GM18507 (cell line): ENCODE data around the gene CLCNKB.
"Not testable (repeated sequence)": the region's sequence is repeated elsewhere in the genome, so short reads cannot be mapped to it uniquely, and the experiment has no call there.

Source experiments
- DNase-seq: peaks from one replicate; pipeline ENCODE4 v3.0.0; 2011; ENCODE audit warnings: low read depth; ENCODE audit not compliant: insufficient read length; ENCODE audit errors: extremely low spot score
- FAIRE-seq: peaks from 2 replicates; lab custom pipeline; 2011; peaks lifted over from hg19 to GRCh38; lab: Jason Lieb, UNC

The CLCNKB gene

GRCh38 chr1:16014509-16015482 lies 28.8 kb upstream of the CLCNKB start:
- FAIRE-seq (no peak), DNase-seq (no peak)

DNA sequence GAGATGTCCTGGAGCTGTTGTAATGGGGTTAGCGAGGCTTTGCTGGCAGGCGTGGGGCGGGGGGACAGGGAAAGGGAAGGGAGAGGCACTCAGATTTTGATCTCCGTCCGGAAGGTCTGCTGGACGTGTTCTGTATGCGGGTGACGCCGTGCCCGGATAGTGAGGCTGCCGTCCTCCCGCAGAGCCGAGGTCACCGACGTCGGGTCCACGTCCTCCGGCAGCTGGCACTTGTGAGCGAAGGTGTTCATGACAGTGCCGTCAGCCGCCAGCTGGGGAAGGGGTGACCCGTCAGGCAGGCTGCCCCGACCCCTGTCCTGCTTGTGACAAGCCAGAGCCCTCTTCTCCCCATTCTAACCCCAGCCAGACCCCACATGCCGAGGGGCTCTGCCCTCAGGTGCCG lies 28.1 kb upstream of the CLCNKB start:
- DNase-seq (no peak), FAIRE-seq (no peak)

DNA sequence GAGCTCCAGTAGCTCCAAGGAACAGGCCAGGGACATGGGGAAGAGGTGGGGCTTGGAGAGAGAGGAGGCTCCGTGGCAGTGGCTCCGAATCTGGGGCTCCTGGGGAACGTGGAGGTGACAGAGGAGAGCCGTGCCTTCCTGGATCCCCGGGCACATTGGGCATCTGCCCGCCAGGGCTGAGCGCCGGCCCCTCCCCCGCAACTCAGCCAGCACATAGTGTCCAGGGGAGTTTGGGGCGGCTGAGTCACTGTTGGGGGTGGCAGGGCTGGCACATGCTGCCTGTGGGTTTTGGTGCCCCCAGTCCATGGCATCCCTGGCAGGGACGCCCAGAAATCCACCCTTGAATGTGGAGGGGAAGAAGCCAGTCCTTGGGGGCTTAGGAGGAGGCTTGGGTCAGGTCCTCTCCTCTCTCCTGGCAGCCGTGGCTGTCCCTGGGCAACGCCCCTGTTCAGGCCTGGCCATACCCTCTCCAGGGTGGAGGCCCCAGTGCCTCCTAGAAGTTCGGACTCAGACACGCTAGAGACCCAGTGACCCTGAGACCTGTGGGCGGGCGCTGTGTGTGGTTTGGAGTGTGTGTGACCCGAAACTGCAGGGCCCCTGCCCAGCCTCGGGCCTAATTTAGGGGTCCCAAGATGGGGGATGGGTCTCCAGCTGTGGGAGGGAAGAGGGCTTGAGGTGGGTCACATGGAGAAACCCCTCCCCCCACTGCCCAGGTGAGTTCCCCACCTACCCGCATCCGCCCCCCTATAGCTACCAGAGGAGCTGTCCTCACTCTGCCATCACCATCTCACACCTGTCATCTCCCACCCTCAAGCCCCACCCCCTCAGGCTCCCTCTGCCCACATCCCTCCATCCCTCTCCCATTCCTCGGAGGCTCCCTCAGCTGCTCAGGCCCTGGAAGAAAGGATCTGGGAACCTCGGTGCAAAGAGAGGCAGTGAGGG lies 27.4 kb upstream of the CLCNKB start:
- FAIRE-seq (no peak), DNase-seq (no peak)

DNA sequence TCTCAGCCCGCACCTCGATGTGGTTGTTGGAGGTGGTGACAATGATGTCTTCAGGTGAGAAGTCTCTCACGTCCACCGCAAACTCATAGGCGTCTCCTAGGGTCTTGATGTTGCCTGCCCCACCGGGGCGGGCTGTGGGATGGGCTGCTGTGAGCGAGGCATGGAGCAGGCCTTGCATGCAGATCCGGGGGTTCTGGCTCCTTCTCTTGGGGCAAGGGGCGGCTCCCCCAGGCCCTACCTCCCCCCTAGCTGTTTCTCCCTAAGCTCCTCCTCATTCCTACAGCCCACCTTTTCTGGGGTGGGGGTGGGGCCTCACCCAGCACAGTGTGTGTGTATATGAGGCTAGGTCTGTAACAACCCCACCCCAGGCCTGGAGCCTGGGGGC lies 26.5 kb upstream of the CLCNKB start:
- no peak for FAIRE-seq
- no peak for DNase-seq

DNA sequence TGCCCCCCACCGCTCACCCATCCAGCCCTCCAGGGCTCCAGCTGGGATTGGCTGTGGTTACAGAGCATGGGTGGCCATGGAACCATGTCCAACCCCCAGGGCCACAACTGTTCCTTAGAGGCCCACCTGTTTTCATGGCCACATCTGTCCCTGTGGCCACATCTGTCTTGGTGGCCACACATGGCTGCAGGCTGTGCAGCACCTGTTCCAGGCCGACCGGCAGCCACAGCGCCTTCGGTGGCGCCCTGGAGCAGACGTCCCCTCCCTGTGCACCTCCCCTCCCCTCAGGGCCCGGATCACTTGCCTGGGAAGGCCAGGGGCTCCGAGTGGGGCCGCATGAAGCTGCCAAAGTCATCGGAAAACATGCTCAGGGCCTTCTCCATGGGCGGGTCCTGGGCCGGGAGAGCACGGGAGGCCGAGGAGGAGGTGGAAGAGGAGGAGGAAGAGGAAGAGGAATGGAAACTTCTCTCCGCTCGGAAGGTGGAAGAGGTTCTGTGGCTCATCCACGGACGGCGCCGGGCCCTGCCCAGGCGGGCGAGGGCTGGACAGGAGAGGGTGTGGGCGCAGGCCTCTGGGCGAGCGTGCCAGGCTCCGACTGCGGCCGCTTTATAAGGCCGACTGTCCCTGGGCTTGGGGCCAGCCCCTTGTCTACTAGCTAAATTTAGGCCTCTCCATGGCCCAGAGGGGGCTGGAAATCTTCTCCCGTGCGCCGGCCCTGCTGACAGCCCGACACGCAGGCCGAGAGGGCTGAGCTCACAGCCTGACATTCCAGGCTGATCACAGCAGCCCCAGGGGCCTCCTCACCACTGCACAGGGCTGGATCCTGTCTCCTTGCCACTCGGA lies 25.9 kb upstream of the CLCNKB start, which contains the start of gene HSPB7:
Gene HSPB7 (minus strand): TSS at position 583 of the 843 bp plus-strand sequence. CDS start 80 bp downstream, at position 503.
- no peak for DNase-seq
- FAIRE-seq = no peak

DNA sequence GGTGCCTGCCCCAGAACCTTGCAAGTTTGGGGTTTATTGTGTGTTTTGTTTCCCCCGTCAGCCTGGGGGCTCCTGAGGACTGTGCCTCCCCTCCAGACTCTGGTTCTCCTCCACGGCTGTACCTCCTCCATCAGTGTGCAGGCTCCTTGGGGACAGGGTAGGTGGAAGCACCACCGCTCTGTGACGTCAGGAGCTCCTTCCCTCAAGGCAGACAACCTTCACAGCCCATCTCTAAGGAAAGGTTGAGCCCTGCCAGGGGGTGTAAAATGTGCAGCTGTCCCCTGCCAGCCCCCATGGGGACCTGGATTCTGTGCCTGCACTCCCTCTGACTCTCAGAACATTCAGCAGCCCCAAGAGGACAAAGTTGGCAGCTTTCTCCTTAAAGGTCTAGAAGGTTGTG lies 25.3 kb upstream of the CLCNKB start:
- no peak for DNase-seq
- FAIRE-seq = no peak

DNA sequence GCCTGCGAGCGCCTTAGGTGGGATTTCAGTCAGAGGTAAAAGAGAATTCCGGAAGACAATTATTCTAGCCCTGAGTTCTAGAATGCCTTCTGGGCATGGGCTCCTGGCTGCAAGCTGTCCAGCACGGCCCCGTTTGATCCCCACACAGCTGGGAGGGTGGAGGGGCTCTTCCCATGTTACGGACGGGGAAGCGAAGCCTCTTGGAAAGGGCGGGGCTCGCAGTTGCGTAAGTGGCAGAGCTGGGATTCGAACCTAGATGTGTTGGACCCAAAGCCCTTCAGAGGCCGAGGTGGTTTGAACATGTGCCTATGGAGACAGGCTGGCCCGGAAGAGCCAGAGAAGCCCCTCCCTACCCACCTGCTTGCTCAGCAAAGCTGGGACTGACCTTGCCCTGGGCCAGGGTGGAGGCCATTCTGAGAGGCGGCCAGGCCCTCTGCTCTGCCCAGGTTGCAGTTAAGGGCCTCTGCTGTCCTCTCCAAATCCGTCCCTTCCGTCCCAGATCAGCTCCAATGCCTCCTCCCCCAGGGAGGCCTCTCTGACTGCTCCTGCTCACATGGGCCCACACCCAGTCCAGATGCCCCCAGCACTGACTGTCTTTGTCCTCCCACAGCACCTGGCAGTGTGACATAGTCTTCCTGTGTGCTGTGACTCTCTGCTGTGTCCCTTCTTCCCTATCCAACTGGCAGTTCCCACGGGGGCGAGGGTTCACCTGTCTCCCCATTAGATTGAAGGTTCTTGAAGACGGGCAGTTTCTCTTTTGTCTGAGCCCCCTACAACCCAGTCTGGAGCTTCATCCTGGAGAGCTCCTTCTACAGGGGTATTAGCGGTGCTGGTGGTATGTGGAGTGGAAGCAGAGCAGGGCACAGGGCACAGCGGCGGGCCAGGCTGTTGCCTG lies 24.6 kb upstream of the CLCNKB start:
- FAIRE-seq = no peak
- DNase-seq = no peak

DNA sequence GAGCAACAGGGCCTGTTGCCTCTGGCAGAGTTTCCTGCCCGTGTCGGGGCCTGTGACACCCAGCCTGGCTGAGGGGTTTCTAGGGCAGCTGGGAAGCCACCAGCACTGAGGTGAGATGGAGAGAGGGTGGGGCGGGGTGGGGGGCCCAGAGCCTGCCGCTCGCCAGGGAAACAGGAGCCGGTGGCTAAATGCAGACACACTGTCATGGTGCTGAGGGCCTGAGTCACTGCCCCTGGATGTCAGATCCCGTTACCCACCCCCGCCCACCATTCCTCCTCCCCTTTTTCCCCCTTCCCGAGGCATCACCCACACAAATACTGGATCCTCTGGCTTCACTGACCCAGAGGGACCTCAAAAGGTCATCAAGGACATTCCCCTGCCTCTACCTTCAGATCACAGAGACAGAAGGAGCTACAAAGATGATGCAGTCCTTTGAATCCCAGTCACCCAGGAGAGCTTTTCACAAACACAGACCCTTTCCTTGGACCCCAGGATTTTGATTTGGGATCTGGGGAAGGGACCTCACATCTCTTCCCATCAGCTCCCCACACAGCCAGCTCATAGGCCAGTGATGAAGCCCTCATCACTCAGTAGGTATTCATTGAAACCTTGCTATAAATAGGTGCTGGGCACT lies 23.8 kb upstream of the CLCNKB start:
- FAIRE-seq = no peak
- DNase-seq = no peak

- DNase-seq = no peak
- FAIRE-seq = no peak
These were observed 23.3 kb upstream of the CLCNKB start for GRCh38 chr1:16020325-16020724.

DNA sequence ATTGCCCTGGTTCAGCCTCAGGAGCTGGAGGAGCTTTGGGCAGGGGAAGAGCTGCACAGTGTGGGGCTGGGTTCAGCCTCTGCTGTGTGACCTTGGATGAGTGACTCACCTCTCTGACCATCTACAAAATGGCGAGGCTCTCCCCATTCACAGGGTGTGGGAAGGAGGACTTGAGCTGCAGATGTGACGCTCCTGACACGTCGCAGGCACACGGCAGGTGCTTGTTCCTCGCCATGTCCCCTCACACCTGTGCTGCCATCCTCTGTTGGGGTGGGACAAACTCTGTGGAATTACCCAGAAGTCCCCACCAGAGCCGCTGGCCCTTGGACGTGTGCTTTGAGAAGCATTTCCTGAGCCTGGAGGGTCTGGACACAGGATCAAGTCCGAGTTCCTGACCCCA lies 22.7 kb upstream of the CLCNKB start:
- not testable (repeated sequence) for DNase-seq, FAIRE-seq

- no peak for FAIRE-seq
- DNase-seq = no peak
These were observed 21.9 kb upstream of the CLCNKB start, which contains the start of gene CLCNKA for GRCh38 chr1:16021681-16022080. CLCNKA (plus strand) TSS chr1:16022036; CDS start chr1:16022620, 584 bp downstream.

GRCh38 chr1:16022393-16022792 lies 21.2 kb upstream of the CLCNKB start:
- FAIRE-seq = no peak

GRCh38 chr1:16023050-16023653 lies 20.4 kb upstream of the CLCNKB start:
- no peak for FAIRE-seq
- DNase-seq = no peak

More at GRCh38 chr1:16022393-16022792, 21.2 kb upstream of the CLCNKB start:
- no peak for DNase-seq

DNA sequence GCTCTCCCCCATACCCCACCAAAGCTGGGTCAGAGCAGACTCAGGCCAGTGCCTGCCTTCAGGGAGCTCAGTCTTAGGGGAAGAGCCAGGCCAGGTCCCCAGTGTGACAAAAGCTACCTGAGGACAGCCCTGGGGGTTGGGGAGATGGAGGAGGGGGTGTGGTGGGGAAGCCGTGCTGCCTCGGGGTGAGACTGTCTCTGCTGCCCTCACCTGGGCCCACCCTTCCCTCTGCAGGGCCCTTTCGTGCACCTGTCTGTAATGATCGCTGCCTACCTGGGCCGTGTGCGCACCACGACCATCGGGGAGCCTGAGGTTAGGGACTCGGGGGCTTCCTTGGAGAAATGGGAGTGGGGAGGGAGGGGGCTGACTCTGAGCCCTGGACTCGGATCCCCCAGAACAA lies 17.3 kb upstream of the CLCNKB start:
- FAIRE-seq, DNase-seq: not testable (repeated sequence)

DNA sequence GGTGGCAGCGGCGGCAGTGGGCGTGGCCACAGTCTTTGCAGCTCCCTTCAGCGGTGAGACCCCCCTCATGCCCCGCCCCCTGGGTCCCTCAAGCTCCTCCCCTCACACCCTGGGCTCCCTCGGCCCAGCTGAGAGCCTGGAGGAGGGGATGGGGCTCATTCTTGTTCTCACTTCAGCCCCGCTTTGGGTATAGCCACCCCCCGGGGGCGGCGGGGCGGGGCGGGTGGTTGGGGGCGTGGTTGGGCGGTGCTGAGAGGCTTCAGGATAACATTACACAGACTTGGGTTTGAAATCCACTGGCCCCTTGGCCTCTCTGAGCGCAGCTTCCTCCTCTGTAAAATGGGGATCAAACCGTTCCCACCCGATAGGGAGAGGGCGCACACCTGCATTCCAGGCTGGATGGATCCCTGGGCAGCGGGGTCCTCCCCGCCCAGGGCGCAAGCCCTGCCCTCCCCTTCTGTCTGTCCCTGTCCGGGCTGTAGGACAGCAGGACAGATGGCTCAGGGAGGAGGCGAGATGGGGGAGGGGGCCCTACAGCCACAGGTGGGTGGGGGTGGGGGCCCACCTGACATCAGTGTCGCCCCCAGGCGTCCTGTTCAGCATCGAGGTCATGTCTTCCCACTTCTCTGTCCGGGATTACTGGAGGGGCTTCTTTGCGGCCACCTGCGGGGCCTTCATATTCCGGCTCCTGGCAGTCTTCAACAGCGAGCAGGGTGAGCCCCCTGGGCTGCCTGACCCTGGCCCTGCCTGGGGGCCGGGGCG lies 16.7 kb upstream of the CLCNKB start:
- DNase-seq (no peak), FAIRE-seq (no peak)

DNA sequence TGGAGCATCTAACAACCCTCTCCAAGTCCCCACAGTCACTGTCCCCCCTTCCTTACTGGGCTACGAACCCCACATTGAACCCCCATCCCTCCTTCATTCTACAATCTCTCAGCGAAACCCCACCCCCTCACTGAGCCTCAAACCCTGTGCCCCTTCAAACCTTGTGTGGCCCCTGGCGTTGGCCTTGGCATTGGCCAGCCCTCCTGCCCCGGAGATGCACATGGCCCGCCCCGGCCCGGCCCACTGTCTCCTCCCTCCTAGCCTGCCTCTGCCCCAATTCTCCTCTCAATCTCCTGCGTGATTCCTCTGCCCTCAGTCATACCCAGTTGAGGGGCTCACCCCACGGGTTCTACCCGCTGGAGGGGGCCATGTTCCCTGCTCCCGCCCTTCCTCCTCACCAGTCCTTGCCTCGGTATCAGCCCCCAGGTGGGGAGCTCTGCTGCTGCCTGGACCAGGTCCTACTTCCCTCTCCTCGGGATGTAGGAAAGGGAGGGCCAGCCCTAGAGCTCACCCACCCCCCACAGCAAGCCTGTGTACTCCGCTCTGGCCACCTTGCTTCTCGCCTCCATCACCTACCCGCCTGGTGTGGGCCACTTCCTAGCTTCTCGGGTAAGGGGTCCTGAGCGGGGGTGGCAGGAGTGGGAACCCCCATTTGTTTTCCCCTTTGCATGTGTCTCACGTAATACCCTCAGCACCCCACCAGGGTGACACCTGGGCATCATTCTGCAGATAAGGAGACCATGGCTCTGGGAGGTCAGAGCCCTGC lies 15.2 kb upstream of the CLCNKB start:
- FAIRE-seq (no peak), DNase-seq (no peak)
